Chondrocyte (in vitro differentiated cells): ENCODE measurements around the gene SIRT5. TPM values are rescaled to one million over a fixed set of nuclear protein-coding genes. Genes with fewer than 3 reads are reported as not detected.

Experiments
- DNase-seq: peaks from one replicate; pipeline ENCODE4 v3.0.0; 2021; ENCODE audit warnings: mixed read lengths, low spot score
- H3K27ac Mint-ChIP-seq: one replicate; pipeline ENCODE4 v1.8.0; 2021; ENCODE audit warnings: mild to moderate bottlenecking, moderate library complexity, mixed read lengths; ENCODE audit not compliant: unreplicated experiment
- H3K27me3 Mint-ChIP-seq: 2 replicates; pipeline ENCODE4 v1.8.0; 2021; ENCODE audit warnings: low read depth, mixed read lengths
- H3K36me3 Mint-ChIP-seq: 2 replicates; pipeline ENCODE4 v1.8.0; 2021; ENCODE audit warnings: low read depth, mixed read lengths
- H3K4me1 Mint-ChIP-seq: 2 replicates; pipeline ENCODE4 v1.8.0; 2021; ENCODE audit warnings: low read depth, mild to moderate bottlenecking, mixed read lengths
- H3K4me3 Mint-ChIP-seq: one replicate; pipeline ENCODE4 v1.8.0; 2021; ENCODE audit warnings: mild to moderate bottlenecking, moderate library complexity, mixed read lengths; ENCODE audit not compliant: unreplicated experiment
- H3K9me3 Mint-ChIP-seq: 2 replicates; pipeline ENCODE4 v1.8.0; 2021; ENCODE audit warnings: low read depth, mixed read lengths
- total RNA-seq: library from RNA; stranded (reverse); gene quantifications from 3 replicates; pipeline ENCODE4 v1.2.1, GENCODE V29; 2021
- TF ChIP-seq, protein P1 (sequence below): fragments of 200-600 bp; sonication (generic); IDR thresholded peaks from 2 replicates; pipeline ENCODE4 v1.5.0; 2021; ENCODE audit warnings: antibody characterized with exemption, mild to moderate bottlenecking, moderate library complexity

Gene SIRT5
- total RNA-seq, 1 donor from 2014 or later = 8.0 TPM

DNA sequence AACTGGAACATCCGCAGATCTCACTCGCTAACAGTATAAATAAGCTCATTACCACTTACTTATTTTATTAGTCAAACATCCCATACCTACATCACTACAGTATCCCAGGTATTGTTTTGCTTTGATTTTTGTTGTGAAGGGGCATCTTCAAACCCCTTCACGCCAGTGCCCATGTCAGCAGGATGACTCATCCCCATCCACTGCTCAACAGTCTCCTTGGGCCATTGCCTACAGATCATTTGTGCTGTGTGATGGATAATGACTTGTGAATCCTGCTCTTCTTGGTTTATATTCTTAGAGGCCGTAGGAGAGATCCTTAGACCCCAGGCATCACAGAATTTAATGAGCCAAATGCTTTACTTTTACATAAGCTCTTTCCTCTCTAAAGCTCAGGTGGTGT lies 8.5 kb upstream of the SIRT5 start:
- H3K27ac Mint-ChIP-seq = no peak overlapping the region
- no peak for DNase-seq
- H3K9me3 Mint-ChIP-seq = no peaks in the 10 kb centered on the region
- H3K36me3 Mint-ChIP-seq = no peaks in the 10 kb centered on the region
- H3K4me3 Mint-ChIP-seq = no peak overlapping the region
- TF ChIP-seq, protein P1, sequence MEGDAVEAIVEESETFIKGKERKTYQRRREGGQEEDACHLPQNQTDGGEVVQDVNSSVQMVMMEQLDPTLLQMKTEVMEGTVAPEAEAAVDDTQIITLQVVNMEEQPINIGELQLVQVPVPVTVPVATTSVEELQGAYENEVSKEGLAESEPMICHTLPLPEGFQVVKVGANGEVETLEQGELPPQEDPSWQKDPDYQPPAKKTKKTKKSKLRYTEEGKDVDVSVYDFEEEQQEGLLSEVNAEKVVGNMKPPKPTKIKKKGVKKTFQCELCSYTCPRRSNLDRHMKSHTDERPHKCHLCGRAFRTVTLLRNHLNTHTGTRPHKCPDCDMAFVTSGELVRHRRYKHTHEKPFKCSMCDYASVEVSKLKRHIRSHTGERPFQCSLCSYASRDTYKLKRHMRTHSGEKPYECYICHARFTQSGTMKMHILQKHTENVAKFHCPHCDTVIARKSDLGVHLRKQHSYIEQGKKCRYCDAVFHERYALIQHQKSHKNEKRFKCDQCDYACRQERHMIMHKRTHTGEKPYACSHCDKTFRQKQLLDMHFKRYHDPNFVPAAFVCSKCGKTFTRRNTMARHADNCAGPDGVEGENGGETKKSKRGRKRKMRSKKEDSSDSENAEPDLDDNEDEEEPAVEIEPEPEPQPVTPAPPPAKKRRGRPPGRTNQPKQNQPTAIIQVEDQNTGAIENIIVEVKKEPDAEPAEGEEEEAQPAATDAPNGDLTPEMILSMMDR = no peak
- no peaks in the 10 kb centered on the region for H3K4me1 Mint-ChIP-seq
- H3K27me3 Mint-ChIP-seq = peaks cover 13% of the 10 kb centered on the region

DNA sequence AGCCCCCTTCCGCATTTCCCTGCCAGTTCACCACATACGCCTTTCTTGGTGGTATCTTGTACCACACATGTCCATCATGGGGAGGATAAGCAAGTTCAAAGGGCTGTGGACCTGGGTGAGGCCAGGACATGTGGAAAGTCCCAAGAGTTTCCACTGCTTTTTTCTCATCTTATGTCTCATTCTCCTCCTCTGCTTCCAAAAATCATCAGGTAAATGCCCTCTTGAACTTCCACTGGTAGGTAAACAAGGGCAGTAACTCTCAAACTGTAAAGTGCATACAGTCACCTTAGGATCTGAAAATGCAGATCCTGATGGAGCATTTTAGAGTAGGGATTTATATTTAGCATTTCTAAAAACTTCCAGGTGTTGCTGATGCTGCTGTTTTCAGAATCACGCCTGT lies 7.9 kb upstream of the SIRT5 start:
- no peak overlapping the region for H3K4me3 Mint-ChIP-seq
- TF ChIP-seq, protein P1 = no peak
- peaks cover 13% of the 10 kb centered on the region for H3K27me3 Mint-ChIP-seq
- no peaks in the 10 kb centered on the region for H3K36me3 Mint-ChIP-seq
- no peak for DNase-seq
- no peaks in the 10 kb centered on the region for H3K9me3 Mint-ChIP-seq
- H3K4me1 Mint-ChIP-seq = no peaks in the 10 kb centered on the region
- no peak overlapping the region for H3K27ac Mint-ChIP-seq

- Mint-ChIP-seq H3K36me3 (no peaks in the 10 kb centered on the region), H3K9me3 (no peaks in the 10 kb centered on the region), H3K4me3 (no peak overlapping the region), H3K27ac (no peak overlapping the region), H3K27me3 (peaks cover 13% of the 10 kb centered on the region), H3K4me1 (peaks cover 7% of the 10 kb centered on the region)
- no peak for DNase-seq
- TF ChIP-seq, protein P1 = no peak
These were observed 5.4 kb upstream of the SIRT5 start for GRCh38 chr6:13568970-13569369.

- H3K27ac Mint-ChIP-seq = no peak overlapping the region
- TF ChIP-seq, protein P1 = no peak
- peaks cover 7% of the 10 kb centered on the region for H3K9me3 Mint-ChIP-seq
- H3K4me3 Mint-ChIP-seq = no peak overlapping the region
- DNase-seq = no peak
- H3K4me1 Mint-ChIP-seq = peaks cover 17% of the 10 kb centered on the region
- H3K36me3 Mint-ChIP-seq = no peaks in the 10 kb centered on the region
- H3K27me3 Mint-ChIP-seq = peaks cover 5% of the 10 kb centered on the region
These were observed 2.2 kb upstream of the SIRT5 start for GRCh38 chr6:13572240-13572639.

DNA sequence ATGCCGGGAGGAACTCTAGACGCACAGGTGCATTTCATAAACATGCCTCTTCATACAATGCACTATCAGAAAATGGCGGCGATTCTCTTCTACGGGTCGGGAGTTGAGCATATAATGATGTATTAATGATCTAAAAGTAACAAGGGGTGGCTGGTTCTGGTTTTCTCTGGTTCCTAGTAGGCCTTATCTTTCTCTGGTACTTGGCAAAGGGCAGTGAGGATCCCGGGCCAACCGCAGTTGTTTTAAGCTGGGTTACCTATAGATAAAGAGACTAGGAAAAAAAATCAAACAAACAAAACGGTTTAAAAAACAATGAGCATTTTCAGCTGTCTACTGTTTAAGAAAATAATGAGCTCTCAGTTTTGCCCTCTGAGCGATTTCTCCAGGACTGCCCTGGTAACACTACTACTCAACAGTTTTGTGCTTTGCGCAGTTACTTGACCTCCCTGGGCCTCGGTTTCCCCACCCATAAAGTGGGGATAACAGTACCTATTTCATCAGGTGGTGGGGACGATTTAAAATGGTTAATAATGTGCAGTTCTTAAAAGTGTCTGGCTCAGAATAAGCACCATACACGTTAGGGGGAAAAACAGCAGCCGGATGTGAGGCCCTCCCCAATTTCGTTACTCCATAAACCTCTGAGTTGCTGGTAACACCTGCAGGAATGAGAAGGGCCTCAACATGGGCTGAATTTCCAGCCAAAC lies 1.3 kb upstream of the SIRT5 start:
- Mint-ChIP-seq H3K4me1 (peaks cover 17% of the 10 kb centered on the region), H3K4me3 (peak overlapping the region; percentile 74), H3K27me3 (peaks cover 3% of the 10 kb centered on the region), H3K9me3 (peaks cover 12% of the 10 kb centered on the region), H3K27ac (no peak overlapping the region), H3K36me3 (peaks cover 2% of the 10 kb centered on the region)
- DNase-seq = no peak
- TF ChIP-seq, protein P1 = no peak
